ENCODE results near the gene CMTM3. TPM values are rescaled to one million over a fixed set of nuclear protein-coding genes. Genes with fewer than 3 reads are reported as not detected.

Gene CMTM3
- total RNA-seq, 2 experiments from 2014 or later: 46.3 to 49.3 TPM

GRCh38 chr16:66651474-66651765 is 46.9 kb downstream of the CMTM3 start:
- no peak overlapping the region for H3K27ac Mint-ChIP-seq
- H3K4me1 Mint-ChIP-seq (ENCODE audit: low read depth): peaks cover 8% of the 10 kb centered on the region
- no peaks in the 10 kb centered on the region for H3K9me3 Mint-ChIP-seq
- Histone ChIP-seq H3K9me3 (ENCODE audit: control insufficient read depth in 1 of 2, insufficient read depth in 1 of 2, low read length in 2 of 2) (no peaks in the 10 kb centered on the region), H3K4me1 (ENCODE audit: insufficient read depth, low read length) (peaks cover 6% of the 10 kb centered on the region), H3K4me3 (ENCODE audit: low read length) (peak overlapping the region; percentile 29), H3K36me3 (ENCODE audit: insufficient read depth, low read length) (no peaks in the 10 kb centered on the region), H3K27me3 (ENCODE audit: control insufficient read depth in 1 of 2, insufficient read depth in 2 of 2, low read length in 2 of 2) (peaks cover 0 to 3% of the 10 kb centered on the region in 2 experiments), H3K27ac (ENCODE audit: low read depth in 1 of 2, low read length in 2 of 2) (no peak overlapping the region)
- ATAC-seq (ENCODE audit: poor library complexity) (no peak), DNase-seq (no peak)
- peak overlapping the region; percentile 57 for H3K4me3 Mint-ChIP-seq
- no peaks in the 10 kb centered on the region for H3K36me3 Mint-ChIP-seq (ENCODE audit: low read depth)
- POLR2A ChIA-PET: interaction anchor here (1.0 to 1.2 kb wide), 4 partner anchors 10 to 175 kb away, joined by 3 to 7 read pairs (median 4); no protein-coding TSS in a partner anchor
- CTCF ChIA-PET: interaction anchor here (0.6 to 2.1 kb wide), 20 partner anchors 8 to 179 kb away, joined by 3 to 23 read pairs (median 5); partner anchors contain the start of genes CMTM3, CMTM4, NAE1 and TK2
- H3K27me3 Mint-ChIP-seq: peaks cover under 1% of the 10 kb centered on the region
- no peak for TF ChIP-seq CTCF (IDR thresholded peaks at IDR 0.05)
- intact Hi-C loops (cut with DNase I, micrococcal nuclease): loop anchor here in 1 of 2 experiments (5.0 kb wide), 3 partner anchors 44 to 91 kb away; partner anchors contain the start of gene CMTM4

- H3K9me3 ChIP-seq (ENCODE audit: control insufficient read depth in 1 of 2, insufficient read depth in 1 of 2, low read length in 2 of 2): no peaks in the 10 kb centered on the region
- Mint-ChIP-seq H3K27ac (no peak overlapping the region), H3K4me3 (no peak overlapping the region), H3K4me1 (ENCODE audit: low read depth) (peaks cover 8% of the 10 kb centered on the region), H3K36me3 (ENCODE audit: low read depth) (no peaks in the 10 kb centered on the region), H3K9me3 (no peaks in the 10 kb centered on the region), H3K27me3 (peaks cover 5% of the 10 kb centered on the region)
- no peak for ATAC-seq (ENCODE audit: poor library complexity)
- CTCF ChIA-PET: interaction anchor here (0.9 to 2.1 kb wide), 7 partner anchors 9 to 140 kb away, joined by 3 to 23 read pairs (median 8); partner anchors contain the start of gene CMTM4
- POLR2A ChIA-PET: interaction anchor here (1.0 kb wide), 1 partner anchor 48 kb away, joined by 7 read pairs; no protein-coding TSS in a partner anchor
- H3K36me3 ChIP-seq (ENCODE audit: insufficient read depth, low read length): no peaks in the 10 kb centered on the region
- H3K27ac ChIP-seq (ENCODE audit: low read depth in 1 of 2, low read length in 2 of 2): no peak overlapping the region
- no peak for TF ChIP-seq CTCF (IDR thresholded peaks at IDR 0.05)
- peaks cover 0 to 3% of the 10 kb centered on the region in 2 experiments for H3K27me3 ChIP-seq (ENCODE audit: control insufficient read depth in 1 of 2, insufficient read depth in 2 of 2, low read length in 2 of 2)
- H3K4me3 ChIP-seq (ENCODE audit: low read length): no peak overlapping the region
- peaks cover 6% of the 10 kb centered on the region for H3K4me1 ChIP-seq (ENCODE audit: insufficient read depth, low read length)
- DNase-seq: no peak
- intact Hi-C loops (cut with DNase I, micrococcal nuclease): loop anchor here in 1 of 2 experiments (5.0 kb wide), 3 partner anchors 45 to 90 kb away; partner anchors contain the start of gene CMTM4
These were observed 47.5 kb downstream of the CMTM3 start for GRCh38 chr16:66651965-66652364.

- no peaks in the 10 kb centered on the region for H3K36me3 Mint-ChIP-seq (ENCODE audit: low read depth)
- Histone ChIP-seq H3K27me3 (ENCODE audit: control insufficient read depth in 1 of 2, insufficient read depth in 2 of 2, low read length in 2 of 2) (peaks cover 0 to 3% of the 10 kb centered on the region in 2 experiments), H3K4me1 (ENCODE audit: insufficient read depth, low read length) (peaks cover 6% of the 10 kb centered on the region), H3K4me3 (ENCODE audit: low read length) (no peak overlapping the region), H3K9me3 (ENCODE audit: control insufficient read depth in 1 of 2, insufficient read depth in 1 of 2, low read length in 2 of 2) (no peaks in the 10 kb centered on the region), H3K27ac (ENCODE audit: low read depth in 1 of 2, low read length in 2 of 2) (no peak overlapping the region), H3K36me3 (ENCODE audit: insufficient read depth, low read length) (no peaks in the 10 kb centered on the region)
- H3K9me3 Mint-ChIP-seq: no peaks in the 10 kb centered on the region
- TF ChIP-seq CTCF (IDR thresholded peaks at IDR 0.05): no peak
- ChIA-PET CTCF (interaction anchor here (0.6 kb wide), 1 partner anchor 49 kb away, joined by 3 read pairs; no protein-coding TSS in a partner anchor), POLR2A (no interaction called here)
- ATAC-seq (ENCODE audit: poor library complexity): no peak
- no peak overlapping the region for H3K27ac Mint-ChIP-seq
- peaks cover 7% of the 10 kb centered on the region for H3K27me3 Mint-ChIP-seq
- intact Hi-C loops (cut with DNase I, micrococcal nuclease): loop anchor here in 1 of 2 experiments (5.0 kb wide), 3 partner anchors 44 to 89 kb away; partner anchors contain the start of gene CMTM4
- H3K4me3 Mint-ChIP-seq: no peak overlapping the region
- peaks cover 8% of the 10 kb centered on the region for H3K4me1 Mint-ChIP-seq (ENCODE audit: low read depth)
- no peak for DNase-seq
These were observed 48.3 kb downstream of the CMTM3 start for GRCh38 chr16:66652661-66653360.
